Fibroblast of lung (primary cell): ENCODE results near the gene CADPS.

ENCODE experiments used
- EZH2 ChIP-seq: IDR thresholded peaks from 2 replicates; pipeline ENCODE4 v1.5.1; 2012; ENCODE audit warnings: low read length, control low read depth, mild to moderate bottlenecking; ENCODE audit errors: missing control alignments
- TF ChIP-seq, protein P1 (sequence below), 2 donors: IDR thresholded peaks in 1 of 2; conservative IDR thresholded peaks in 1 of 2; 1 replicate in 1 of 2; 2 replicates in 1 of 2; pipeline ENCODE4 v1.5.1; 2011 to 2012; ENCODE audit warnings: low read length in 2 of 2, control low read depth in 1 of 2, inconsistent platforms in 1 of 2, low read depth in 1 of 2, mild to moderate bottlenecking in 1 of 2

DNA sequence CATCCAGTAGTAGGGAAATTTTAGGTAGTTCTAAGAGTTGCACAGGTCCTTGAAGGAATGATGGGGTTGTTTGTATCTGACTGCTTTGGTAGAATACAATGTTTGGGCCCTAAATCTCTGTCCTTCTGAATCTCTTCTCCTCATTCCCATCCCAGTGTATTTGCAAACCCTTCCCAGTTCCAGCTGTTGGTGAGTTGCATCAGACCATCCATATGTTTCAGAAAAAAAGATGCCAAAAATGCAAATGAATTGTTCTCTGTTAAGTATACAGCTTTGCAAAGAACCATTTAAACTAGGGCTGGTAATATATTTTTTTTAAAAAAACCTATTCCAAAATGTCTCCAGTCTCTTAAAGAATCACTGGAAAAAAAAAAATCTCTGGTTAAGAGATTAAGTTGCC is 251.0 kb downstream of the CADPS start:
- TF ChIP-seq, protein P1, sequence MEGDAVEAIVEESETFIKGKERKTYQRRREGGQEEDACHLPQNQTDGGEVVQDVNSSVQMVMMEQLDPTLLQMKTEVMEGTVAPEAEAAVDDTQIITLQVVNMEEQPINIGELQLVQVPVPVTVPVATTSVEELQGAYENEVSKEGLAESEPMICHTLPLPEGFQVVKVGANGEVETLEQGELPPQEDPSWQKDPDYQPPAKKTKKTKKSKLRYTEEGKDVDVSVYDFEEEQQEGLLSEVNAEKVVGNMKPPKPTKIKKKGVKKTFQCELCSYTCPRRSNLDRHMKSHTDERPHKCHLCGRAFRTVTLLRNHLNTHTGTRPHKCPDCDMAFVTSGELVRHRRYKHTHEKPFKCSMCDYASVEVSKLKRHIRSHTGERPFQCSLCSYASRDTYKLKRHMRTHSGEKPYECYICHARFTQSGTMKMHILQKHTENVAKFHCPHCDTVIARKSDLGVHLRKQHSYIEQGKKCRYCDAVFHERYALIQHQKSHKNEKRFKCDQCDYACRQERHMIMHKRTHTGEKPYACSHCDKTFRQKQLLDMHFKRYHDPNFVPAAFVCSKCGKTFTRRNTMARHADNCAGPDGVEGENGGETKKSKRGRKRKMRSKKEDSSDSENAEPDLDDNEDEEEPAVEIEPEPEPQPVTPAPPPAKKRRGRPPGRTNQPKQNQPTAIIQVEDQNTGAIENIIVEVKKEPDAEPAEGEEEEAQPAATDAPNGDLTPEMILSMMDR (conservative IDR thresholded peaks at IDR 0.05 in 1 of 2, IDR thresholded peaks at IDR 0.05 in 1 of 2; ENCODE audit: low read depth in 1 of 2, low read length in 2 of 2): no peak
- no peak for TF ChIP-seq EZH2
